OCI-LY1 (cell line): ENCODE results near the gene KDM3A.

ENCODE experiments used
- EZH2 ChIP-seq: fragments of 200-600 bp; sonication (generic), shearing (Covaris generic); IDR thresholded peaks from 2 replicates; pipeline ENCODE4 v1.8.0; 2017; ENCODE audit warnings: borderline replicate concordance, mixed run types, mild to moderate bottlenecking, antibody characterized with exemption, low read length, moderate library complexity, mixed read lengths
- TF ChIP-seq, protein P1 (sequence below): fragments of 200-600 bp; sonication (generic), shearing (Covaris generic); IDR thresholded peaks from 2 replicates; pipeline ENCODE4 v1.5.1; 2017; ENCODE audit warnings: mild to moderate bottlenecking, antibody characterized with exemption, low read length, moderate library complexity, mixed read lengths

DNA sequence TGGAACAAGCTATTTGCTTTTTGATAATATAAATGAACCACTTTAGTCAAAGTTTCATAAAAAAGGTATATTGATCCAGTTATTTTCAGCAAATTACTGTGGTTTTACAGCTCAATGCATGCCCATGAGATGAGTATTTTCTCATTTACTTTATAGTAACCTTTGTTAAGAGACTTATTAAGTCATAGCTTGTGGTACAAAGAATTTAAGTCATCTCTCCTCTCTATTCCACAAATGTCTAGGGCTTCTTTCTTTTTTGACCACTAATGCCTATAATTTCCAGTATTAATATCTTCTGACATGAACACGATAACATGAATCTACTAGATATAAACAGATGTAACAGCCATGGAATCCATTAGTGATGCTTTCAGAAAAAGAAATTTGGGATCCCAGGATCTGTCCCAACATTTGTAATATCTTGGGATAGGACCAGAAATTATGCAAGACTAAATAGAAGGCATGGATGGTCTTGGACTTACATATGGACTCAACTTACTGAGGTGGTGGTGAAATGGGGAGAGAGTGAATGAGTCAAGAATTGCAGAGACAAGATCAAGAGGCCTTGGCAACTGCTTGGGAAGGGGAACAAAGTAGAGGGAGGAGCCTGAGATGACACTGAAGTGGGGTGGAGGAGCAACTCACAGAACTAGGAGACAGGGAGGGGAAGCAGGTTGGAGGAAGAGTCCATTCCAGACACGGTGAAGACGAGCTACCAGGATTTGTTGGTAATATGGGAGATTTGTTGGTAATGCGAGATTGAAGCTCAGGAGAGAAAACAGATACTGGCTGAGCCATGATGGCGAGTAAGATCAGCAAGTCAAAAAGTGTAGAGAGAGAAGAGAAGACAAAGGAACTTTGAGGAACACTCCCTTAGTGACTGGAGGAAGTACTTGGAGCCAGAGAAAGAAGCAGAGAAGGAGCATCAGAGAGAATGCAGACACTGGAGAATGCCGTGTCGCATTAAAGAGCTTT lies 42.4 kb upstream of the KDM3A start:
- TF ChIP-seq, protein P1, sequence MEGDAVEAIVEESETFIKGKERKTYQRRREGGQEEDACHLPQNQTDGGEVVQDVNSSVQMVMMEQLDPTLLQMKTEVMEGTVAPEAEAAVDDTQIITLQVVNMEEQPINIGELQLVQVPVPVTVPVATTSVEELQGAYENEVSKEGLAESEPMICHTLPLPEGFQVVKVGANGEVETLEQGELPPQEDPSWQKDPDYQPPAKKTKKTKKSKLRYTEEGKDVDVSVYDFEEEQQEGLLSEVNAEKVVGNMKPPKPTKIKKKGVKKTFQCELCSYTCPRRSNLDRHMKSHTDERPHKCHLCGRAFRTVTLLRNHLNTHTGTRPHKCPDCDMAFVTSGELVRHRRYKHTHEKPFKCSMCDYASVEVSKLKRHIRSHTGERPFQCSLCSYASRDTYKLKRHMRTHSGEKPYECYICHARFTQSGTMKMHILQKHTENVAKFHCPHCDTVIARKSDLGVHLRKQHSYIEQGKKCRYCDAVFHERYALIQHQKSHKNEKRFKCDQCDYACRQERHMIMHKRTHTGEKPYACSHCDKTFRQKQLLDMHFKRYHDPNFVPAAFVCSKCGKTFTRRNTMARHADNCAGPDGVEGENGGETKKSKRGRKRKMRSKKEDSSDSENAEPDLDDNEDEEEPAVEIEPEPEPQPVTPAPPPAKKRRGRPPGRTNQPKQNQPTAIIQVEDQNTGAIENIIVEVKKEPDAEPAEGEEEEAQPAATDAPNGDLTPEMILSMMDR, result no peak
- TF ChIP-seq EZH2, result no peak
